PFSK-1 (cell line): ENCODE results near the gene ECEL1.

Experiments used
- FOXP2 ChIP-seq: optimal IDR thresholded peaks from 2 replicates; pipeline ENCODE3; 2011; ENCODE audit warnings: borderline replicate concordance, control low read depth, inconsistent platforms; ENCODE audit not compliant: insufficient read depth; ENCODE audit errors: extremely low read length, extremely low read depth
- POLR2AphosphoS5 ChIP-seq: IDR thresholded peaks from 2 replicates; pipeline ENCODE4 v1.6.1; 2012; ENCODE audit warnings: low read depth, mild to moderate bottlenecking, control low read depth, low read length, moderate library complexity
- REST ChIP-seq, 2 experiments: IDR thresholded peaks; 2 replicates each; pipeline versions ENCODE4 v1.6.1 to v1.8.0; 2011 to 2012; ENCODE audit warnings: low read depth in 2 of 2, low read length in 2 of 2, control low read depth in 1 of 2, inconsistent platforms in 1 of 2, mild to moderate bottlenecking in 1 of 2, moderate library complexity in 1 of 2; ENCODE audit not compliant: insufficient read depth in 1 of 2
- SIN3A ChIP-seq: IDR thresholded peaks from 2 replicates; pipeline ENCODE4 v1.6.1; 2012; ENCODE audit warnings: mild to moderate bottlenecking, low read length, moderate library complexity, borderline replicate concordance; ENCODE audit not compliant: insufficient read depth
- TAF1 ChIP-seq: IDR thresholded peaks from 2 replicates; pipeline ENCODE4 v1.6.1; 2012; ENCODE audit warnings: low read length, control low read depth, borderline replicate concordance; ENCODE audit not compliant: insufficient read depth

The ECEL1 gene

GRCh38 chr2:232503809-232504323 lies 16.2 kb upstream of the ECEL1 start:
- no peak for TF ChIP-seq FOXP2
- no peak for TF ChIP-seq POLR2AphosphoS5
- no peak for TF ChIP-seq REST (IDR thresholded peaks at IDR 0.05; ENCODE audit: insufficient read depth in 1 of 2, low read depth in 2 of 2, low read length in 2 of 2)
- no peak for TF ChIP-seq SIN3A
- no peak for TF ChIP-seq TAF1

- TF ChIP-seq POLR2AphosphoS5 (no peak), FOXP2 (peak; percentile 11), REST (IDR thresholded peaks at IDR 0.05; ENCODE audit: insufficient read depth in 1 of 2, low read depth in 2 of 2, low read length in 2 of 2) (no peak), TAF1 (no peak), SIN3A (no peak)
Measured at GRCh38 chr2:232502911-232503808, 15.5 kb upstream of the ECEL1 start.

GRCh38 chr2:232502511-232502910 lies 14.9 kb upstream of the ECEL1 start:
- TF ChIP-seq SIN3A (no peak), FOXP2 (no peak), TAF1 (no peak), POLR2AphosphoS5 (no peak), REST (IDR thresholded peaks at IDR 0.05; ENCODE audit: insufficient read depth in 1 of 2, low read depth in 2 of 2, low read length in 2 of 2) (no peak)

GRCh38 chr2:232501794-232502390 lies 14.3 kb upstream of the ECEL1 start:
- TF ChIP-seq FOXP2 (no peak), SIN3A (no peak), REST (IDR thresholded peaks at IDR 0.05; ENCODE audit: insufficient read depth in 1 of 2, low read depth in 2 of 2, low read length in 2 of 2) (no peak)
